GM18499 (cell line): ENCODE data around the gene LGALS9.
"Not testable (repeated sequence)": the region's sequence is repeated elsewhere in the genome, so short reads cannot be mapped to it uniquely, and the experiment has no call there.

Source experiments
- ATAC-seq: cut with Tn5 transposase; IDR thresholded peaks from one replicate; pipeline ENCODE4 v1.9.1; 2021; ENCODE audit warnings: moderate number of reproducible peaks; ENCODE audit not compliant: insufficient read depth, unreplicated experiment

Gene LGALS9

GRCh38 chr17:27670791-27671590 is 40.0 kb downstream of the LGALS9 start:
- ATAC-seq, result no peak

- no peak for ATAC-seq
These were observed 40.6 kb downstream of the LGALS9 start for GRCh38 chr17:27671591-27671910.

- not testable (repeated sequence) for ATAC-seq
These were observed 41.0 kb downstream of the LGALS9 start for GRCh38 chr17:27671977-27672480.

DNA sequence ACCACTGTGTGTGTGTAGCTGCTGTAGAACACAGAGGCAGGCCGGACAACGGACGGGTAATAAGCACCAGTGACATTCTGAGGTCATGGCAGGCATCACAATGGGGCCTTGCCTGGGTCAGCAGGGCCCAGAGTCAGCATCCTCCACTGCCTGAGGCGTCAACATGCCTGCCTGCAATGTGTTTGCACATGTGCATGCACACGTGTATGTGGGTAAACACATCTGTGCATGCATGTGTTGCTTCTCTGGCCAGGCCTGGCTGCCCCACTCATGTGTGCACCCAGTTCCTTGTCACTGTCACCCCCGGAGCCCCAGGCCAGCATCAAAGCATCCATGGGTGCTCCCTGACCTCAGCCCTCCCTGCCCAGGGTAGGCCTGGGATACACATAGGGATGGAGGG is 43.3 kb downstream of the LGALS9 start:
- no peak for ATAC-seq

- ATAC-seq, result no peak
These were observed 46.2 kb downstream of the LGALS9 start for GRCh38 chr17:27677191-27677590.

DNA sequence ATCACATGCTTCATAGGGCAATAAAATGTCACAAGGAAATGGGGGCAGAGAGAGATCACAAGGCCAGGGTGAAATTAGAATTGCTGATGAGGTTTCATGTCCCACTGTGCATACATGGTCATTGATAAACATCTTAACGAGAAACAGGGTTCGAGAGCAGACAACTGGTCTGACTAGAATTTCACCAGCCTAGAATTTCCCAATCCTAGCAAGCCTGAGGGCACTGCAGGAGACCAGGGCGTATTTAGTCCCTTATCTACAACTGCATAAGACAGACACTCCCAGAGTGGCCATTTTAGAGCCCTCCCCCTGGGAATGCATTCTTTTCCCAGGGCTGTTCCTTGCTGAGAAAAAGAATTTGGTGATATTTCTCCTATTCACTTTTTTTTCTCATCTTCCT is 55.3 kb downstream of the LGALS9 start:
- ATAC-seq, result not testable (repeated sequence)

DNA sequence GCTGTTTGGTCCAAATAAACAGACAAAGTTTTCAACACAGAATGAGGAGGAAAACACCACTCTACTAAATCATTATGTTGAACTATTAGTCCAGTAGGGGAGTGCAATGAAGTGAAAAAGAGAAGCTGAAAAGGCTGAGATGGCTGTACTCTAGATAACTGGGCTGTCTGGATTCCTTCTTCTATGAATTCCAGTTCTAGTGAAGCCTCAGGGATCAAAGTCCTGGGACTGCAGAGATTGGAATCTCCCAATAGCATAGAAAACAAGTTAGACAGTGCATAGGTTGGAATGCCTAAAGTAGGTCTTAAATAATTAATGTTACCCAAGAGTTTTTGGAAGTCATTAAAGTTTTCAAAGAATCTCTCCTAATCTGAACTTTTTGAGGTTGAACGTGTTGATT is 59.9 kb downstream of the LGALS9 start:
- no peak for ATAC-seq

DNA sequence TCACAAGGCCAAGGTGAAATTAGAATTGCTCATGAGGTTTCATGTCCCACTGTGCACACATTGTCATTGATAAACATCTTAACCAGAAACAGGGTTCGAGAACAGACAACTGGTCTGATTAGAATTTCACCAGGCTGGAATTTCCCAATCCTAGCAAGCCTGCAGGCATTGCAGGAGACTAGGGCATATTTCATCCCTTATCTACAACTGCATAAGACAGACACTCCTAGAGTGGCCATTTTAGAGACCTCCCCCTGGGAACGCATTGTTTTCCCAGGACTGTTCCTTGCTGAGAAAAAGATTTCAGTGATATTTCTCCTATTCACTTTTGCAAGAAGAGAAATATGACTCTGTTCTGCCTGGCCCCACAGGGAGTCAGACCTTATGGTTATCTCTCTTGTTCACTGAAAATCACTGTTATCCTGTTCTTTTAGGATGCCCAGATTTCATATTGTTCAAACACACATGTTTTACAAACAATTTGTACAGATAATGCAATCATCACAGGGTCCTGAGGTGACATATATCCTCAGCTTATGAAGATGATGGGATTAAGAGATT is 64.3 kb downstream of the LGALS9 start:
- not testable (repeated sequence) for ATAC-seq
